Measurements from ENCODE around the gene ALAS1.

DNA sequence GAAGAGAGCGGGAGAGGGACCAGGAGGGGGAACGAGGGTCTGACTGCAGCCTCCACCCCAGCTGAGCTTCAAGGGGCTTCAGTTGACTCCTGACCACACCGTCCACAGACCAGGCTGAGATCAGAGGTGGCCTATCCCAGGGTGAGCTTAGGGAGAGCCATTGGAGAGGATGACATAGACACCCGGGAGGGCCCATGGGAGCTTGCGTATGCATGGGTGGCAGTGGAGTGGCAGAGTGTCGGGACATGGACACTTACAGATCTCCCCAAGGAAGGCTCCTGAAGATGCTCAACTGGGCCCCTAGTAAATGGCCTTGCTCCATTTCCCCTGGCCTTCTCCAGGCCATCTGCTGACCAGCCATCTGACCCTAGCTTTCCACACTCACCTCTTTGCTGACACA lies 12.6 kb upstream of the ALAS1 start:
- TF ChIP-seq, protein P1, sequence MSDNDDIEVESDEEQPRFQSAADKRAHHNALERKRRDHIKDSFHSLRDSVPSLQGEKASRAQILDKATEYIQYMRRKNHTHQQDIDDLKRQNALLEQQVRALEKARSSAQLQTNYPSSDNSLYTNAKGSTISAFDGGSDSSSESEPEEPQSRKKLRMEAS (IDR thresholded peaks at IDR 0.05; ENCODE audit: insufficient read depth, insufficient read length), result no peak
- TF ChIP-seq POLR2AphosphoS5 (IDR thresholded peaks at IDR 0.05; ENCODE audit: insufficient read depth, low read depth, low read length) (no peak), POLR2A (IDR thresholded peaks at IDR 0.05; ENCODE audit: low read depth, low read length) (no peak), JUN (IDR thresholded peaks at IDR 0.05; ENCODE audit: borderline replicate concordance, insufficient read depth, insufficient read length, low read depth) (no peak), EZH2 (IDR thresholded peaks at IDR 0.05; ENCODE audit: borderline replicate concordance, low read depth, low read length, severe bottlenecking) (no peak), MYC (IDR thresholded peaks at IDR 0.05; ENCODE audit: low read depth, low read length) (no peak)
- TF ChIP-seq, protein P2, sequence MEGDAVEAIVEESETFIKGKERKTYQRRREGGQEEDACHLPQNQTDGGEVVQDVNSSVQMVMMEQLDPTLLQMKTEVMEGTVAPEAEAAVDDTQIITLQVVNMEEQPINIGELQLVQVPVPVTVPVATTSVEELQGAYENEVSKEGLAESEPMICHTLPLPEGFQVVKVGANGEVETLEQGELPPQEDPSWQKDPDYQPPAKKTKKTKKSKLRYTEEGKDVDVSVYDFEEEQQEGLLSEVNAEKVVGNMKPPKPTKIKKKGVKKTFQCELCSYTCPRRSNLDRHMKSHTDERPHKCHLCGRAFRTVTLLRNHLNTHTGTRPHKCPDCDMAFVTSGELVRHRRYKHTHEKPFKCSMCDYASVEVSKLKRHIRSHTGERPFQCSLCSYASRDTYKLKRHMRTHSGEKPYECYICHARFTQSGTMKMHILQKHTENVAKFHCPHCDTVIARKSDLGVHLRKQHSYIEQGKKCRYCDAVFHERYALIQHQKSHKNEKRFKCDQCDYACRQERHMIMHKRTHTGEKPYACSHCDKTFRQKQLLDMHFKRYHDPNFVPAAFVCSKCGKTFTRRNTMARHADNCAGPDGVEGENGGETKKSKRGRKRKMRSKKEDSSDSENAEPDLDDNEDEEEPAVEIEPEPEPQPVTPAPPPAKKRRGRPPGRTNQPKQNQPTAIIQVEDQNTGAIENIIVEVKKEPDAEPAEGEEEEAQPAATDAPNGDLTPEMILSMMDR (IDR thresholded peaks at IDR 0.05; ENCODE audit: extremely low read depth in 1 of 2, insufficient read depth in 1 of 2, low read depth in 1 of 2, low read length in 2 of 2), result no peak
